ENCODE data around the gene IGF2R.

Gene IGF2R

DNA sequence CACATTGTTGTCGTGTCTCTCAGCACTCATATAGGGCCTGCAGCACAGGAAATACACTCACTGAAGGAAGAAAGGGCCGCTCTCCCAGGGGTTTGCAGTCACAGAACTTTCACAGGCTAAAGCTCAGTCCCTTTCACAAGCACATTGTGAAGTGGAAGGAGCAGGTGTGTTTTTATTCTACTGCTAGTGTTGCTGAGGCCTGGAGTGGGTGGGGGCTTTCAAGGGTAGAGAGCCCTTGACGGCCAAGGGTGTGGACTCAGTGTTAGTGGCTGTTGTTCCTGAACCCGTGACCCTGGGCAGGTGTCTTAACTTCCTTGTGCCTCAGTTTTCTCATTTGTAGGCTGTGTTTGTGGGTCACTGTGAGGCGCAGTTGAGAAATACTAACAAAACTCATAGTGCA lies 86.5 kb downstream of the IGF2R start:
- no peak for DNase-seq

DNA sequence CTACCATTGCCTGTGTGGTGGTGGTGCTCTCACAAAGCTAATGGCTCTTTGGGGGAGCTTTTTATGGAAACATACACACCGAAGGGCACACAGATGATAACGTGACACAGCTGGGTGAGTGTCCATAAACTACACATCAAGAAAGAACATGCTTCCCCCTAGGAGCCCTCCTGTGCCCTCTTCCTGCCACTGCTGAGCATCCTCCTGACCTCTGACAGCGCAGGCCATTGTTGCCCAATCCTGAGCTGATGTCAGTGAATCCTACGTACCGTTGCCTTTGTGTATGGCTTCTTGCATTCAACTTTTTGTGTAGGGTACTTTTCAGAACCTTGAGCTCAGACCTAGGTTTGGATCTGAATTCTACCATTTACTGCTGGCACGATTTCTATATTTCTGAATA lies 86.9 kb downstream of the IGF2R start:
- no peak for DNase-seq

DNA sequence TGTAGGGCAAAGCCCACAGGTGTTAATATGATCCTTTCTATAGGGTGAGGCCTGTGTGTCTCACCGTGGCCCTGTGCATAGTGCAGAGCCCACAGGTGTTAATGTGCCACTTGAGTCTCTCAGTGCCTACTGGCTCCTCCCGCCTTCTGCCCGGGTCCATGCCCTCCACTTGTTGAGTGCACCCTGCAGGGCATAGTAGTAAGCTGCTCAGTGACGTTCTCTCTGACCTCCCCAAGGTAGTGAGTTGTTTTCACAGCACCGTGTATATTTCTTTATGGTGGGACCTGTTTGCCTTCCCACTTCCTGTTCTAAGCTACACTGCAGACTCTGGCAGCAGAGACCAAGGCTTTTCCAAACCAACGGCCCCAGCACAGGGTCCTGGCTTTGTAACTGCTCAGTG lies 88.2 kb downstream of the IGF2R start:
- DNase-seq, result no peak

DNA sequence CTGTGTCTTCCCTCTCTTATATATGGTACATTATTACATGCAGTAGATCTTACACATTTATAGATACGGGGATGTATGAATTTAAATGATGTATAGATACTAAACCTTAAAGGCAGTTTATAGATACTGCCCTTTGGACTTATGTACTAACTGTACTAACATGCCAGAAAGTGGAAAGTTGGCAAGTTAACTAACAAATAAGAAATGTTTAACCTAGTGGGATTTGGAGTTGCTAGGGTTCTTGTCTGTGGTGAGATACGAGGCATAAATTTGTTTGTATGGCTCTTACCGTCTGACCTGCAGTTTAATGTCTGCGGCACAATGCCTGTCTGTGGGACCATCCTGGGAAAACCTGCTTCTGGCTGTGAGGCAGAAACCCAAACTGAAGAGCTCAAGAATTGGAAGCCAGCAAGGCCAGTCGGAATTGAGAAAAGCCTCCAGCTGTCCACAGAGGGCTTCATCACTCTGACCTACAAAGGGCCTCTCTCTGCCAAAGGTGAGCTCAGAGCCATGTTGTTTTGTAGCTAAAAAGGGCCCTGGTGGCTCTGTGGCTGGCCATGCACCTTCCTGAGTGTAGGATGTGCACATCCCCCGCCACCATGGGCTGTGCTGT lies 89.8 kb downstream of the IGF2R start:
- no peak for DNase-seq

DNA sequence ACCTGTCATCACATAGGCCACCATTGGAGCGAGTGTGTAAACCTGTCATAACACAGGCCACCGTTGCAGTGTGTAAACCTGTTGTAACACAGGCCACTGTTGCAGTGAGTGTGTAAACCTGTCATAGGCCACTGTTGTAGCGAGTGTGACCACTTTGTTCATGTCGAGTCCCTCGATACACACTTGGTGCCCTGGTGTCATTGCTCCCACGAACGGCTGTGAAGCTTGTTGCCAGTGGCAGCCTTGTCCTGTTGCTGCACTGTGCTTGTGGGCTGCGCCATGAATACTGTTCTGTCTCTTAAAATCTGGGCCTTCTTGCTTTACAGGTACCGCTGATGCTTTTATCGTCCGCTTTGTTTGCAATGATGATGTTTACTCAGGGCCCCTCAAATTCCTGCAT lies 91.3 kb downstream of the IGF2R start:
- DNase-seq, result no peak

DNA sequence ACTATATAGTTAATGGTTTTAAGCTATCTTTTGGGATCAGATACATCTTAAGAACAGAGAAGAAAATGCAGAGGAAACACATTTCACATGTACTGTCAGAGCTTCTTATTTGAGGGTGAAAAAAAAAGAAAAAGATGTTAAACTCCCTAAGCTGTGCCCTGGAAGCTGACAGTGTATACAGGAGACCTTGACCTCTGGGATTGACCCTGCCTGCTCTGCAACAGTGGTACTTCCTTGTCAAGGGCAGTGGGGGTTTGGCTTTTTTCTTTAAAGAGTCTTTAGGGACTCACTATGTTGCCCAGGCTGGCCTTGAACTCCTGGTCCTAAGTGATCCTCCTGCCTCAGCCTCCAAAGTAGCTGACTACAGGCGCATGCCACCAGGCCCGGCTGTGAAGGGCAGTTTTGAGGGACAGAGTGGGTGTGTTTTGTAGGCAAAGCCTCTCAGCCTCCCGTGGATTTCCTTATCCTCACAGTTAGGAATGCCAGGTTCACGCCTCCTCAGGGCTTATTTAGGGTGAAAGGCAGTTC lies 92.1 kb downstream of the IGF2R start:
- no peak for DNase-seq

DNA sequence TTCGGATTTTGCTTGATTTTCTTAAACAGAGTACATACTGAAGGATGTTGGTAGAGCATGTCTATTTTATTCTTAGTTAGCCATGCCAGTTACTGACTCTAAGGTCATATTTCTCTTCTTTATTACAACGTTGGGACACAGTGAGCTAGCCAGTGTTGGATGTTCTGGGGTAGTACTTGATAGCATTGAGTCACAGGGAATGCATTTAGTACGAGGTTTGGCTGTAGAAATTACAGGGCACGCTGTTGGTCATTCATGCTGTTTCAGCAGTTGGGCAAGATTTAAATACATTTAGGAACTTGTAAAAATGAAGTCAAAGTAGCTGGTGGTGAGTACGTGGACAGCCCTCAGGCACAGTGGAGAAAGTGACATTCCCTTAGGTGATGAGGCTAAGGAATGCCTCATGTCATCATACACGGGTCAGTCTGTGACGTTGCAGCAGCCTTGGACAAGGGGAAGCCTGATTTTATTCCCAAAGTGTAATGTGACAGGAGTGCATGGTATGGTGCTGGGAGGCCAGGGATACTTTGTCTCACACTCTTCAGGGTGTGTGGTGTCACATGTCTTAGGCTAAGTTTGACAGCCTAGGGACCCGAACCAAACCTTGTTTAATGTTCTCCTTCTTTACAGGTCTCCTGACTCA lies 95.0 kb downstream of the IGF2R start:
- no peak for DNase-seq

DNA sequence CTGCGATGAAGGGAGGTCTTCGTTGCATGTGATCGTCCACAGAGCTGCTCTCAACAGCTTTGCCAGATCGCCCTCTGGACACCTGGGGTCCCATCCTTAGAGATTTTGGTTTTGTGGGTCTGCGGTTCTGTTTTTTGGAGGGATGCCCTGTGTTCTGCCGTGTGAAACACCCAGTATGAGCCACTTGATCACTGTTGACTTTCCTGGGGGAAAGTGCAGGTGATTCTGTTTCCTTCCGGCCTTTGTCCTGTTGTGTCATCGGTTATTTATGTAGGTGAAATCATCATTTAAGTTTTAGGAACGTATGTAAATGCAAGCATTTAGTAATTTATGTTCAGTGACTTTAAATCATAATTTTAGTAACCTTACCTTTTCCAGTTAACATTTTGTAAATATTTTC lies 96.3 kb downstream of the IGF2R start:
- DNase-seq, result no peak

DNA sequence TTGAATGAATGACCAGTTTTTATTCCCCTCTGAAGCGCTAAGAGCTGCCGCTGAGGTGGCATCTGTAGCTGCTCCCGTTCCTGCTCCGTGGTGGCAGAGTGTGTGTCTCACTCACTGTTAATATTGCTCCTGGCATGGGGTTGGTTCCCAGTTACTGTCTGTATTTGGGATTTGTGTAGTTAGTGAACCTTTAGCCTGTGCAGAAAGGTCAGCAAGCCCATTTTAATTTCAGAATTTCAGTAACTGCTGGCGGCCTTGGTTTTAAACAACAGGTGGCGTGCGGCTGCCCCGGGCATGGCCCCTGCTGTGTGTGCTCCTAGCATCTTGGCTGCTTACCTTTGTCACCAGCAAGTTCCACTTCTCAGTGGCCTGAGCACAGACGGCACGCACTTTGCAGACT lies 98.7 kb downstream of the IGF2R start:
- no peak for DNase-seq

DNA sequence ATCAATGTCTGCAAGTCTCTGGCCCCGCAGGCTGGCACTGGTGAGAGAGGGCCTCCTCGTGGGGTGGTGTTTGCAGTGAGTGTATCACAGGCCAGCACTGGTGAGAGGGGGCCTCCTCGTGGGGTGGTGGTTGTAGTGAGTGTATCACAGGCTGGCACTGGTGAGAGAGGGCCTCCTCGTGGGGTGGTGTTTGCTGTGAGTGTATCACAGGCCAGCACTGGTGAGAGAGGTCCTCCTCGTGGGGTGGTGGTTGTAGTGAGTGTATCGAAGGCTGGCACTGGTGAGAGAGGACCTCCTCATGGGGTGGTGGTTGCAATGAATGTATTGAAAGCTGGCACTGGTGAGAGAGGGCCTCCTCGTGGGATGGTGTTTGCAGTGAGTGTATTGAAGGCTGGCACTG lies 99.5 kb downstream of the IGF2R start:
- no peak for DNase-seq

DNA sequence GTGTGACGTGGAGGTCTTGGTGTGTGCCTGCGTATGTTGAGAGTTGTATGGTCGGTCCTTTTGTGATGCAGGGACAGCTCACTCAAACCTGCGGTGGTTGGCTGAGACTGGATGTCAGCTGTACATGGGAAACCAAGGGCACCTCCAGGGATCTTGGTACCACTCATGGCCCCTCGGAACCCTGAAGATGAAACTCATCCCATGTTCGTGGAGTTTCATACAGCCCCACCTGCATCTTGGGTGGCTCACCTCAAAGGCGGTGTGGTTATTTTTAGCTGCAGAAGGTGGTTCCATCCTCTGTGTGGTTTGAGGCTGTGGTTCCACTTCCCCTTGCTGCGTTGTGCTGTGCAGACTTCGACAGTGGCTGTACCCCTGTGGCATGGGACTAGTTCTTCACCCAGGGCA lies 100.2 kb downstream of the IGF2R start:
- no peak for DNase-seq

DNA sequence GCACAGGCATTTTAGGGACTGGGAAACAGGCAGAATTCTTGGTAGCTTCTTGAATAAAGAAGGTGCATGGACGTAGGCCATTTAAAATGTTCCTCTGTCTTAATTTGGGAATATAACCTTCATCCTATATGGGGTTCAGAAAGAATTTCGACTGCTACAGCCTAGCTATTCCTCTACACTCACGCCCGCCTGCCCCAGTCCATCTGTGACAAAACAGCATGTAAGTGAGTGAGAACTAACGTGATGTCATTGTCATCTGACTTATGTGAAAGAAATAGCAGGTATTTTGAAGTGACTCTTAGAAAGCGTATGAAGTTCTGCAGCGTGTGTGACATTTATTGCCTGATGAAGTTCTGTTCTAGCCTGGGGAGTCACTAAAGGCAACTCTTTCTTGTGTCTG lies 100.6 kb downstream of the IGF2R start:
- DNase-seq, result no peak

DNA sequence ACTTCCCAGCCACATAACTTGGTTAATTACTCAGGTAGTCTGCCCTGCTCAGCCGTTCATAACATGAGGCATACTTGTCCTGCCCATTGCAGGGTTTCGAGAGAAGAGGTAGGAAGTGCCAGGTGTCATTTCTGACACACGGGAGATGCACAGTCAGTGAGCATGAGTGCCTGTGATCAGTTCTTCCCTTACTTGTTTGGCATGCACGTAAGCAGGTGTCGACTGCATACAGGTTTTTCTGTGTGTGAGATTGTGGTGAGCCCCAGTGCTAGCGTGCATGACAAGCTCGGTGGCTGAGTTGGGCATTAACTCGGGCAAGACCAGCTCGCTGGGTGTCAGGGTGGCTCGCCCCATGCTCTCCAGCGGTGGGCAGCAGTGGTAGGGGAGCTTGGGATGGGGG lies 101.5 kb downstream of the IGF2R start:
- no peak for DNase-seq

DNA sequence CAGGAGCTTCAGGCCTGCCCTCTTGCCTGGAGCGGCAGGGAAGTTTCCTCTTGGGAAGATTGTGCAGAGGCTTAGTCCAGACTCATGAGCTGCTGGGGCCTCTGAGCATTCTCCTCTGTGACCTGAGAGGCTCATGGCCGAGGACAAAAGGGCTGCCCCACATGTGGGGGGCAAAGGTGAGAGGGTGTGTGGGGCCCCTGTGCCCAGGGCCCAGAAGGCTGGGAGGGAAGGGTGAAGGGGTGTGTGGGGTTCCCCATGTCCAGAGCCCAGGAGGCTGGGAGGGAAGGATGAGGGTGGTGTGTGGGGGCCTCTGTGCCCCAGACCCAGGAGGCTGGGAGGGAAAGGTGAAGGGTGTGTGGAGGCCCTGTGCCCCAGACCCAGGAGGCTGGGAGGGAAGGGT lies 101.9 kb downstream of the IGF2R start:
- DNase-seq, result no peak

DNA sequence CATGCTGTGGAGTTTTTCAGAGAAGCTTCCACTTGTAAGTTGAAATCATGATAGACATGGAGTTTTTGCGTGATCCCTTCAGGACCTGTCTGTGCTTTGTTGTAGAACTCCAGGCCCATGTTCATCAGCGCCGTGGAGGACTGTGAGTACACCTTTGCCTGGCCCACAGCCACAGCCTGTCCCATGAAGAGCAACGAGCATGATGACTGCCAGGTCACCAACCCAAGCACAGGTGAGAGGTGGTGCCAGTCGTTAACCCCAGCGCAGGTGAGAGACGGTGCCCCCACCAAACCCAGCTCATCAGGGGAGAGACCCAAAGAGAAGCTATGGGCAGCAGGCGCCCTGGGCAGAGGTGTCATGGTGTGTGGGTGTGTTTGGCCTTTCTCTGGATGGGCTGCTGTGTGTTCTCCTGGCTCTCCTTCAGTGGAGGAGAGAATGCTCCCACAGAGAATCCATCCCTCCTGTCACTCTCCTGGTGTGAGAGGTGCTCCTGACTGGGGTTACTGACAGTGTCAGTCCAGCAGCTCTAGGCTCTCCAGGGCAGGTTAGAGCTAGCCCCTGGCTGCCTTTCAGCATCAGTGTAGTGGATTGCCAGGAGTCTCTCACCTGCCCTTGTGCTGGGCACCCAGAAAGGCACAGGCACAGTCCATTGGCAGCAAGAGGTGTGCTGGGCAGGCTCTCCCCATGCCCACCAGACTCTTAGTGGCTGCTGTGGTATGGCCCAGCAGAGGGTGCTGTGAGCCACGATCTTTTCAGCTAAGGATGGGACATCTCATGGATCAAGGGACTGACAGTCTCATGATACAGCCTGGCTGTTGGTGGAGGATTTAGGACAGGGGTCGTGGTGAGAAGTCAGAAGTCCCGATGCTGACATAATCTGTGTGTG lies 103.2 kb downstream of the IGF2R start:
- no peak for DNase-seq

DNA sequence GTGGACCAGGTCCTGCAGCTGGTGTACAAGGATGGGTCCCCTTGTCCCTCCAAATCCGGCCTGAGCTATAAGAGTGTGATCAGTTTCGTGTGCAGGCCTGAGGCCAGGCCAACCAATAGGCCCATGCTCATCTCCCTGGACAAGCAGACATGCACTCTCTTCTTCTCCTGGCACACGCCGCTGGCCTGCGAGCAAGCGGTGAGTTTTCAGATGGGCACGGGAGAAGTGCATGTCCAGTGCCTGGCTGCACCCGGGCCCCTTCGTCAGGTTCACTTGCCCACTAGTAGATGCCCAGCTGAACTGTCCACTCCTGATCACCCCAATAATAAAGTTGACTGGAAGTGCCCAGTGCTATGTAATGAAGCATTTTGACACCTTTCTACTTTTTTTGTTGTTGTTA lies 104.4 kb downstream of the IGF2R start:
- no peak for DNase-seq

DNA sequence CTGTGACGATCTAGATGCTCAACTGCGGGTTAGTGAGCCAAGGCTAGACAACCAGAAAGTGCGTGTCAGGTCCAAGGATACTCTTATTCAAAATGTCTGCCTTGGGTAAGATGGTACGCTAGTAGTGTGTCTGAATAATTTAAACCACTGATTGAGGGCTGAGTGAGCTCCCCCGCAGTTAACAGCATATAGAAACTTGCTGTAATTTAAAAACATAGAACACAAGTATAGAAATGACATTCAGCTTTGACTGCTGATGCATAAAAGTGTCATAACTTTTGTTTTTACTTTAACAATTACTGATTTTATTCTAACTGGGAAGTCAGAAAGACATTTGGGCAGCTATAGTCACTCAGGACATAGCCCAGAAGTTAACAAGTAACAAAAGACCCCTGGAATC lies 107.1 kb downstream of the IGF2R start:
- DNase-seq, result no peak

DNA sequence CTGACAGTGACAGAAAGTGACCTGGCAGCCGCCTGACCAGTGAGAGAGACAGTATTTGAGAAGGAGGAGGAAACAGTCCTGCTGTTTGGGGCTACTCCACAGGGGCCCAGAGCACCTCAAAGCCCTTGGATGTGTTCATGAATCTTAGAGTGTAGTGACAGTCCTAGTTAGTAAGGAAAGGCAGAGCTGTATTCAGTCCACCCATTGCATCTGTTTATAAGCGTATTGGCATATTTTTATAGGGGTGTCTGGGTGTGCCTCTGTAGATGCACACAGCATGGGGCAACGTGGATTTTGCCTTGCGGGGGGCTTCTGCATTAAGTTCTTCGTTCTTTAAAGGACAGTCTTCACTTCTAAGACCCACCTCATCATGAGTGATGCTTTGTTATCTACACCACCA lies 108.1 kb downstream of the IGF2R start:
- no peak for DNase-seq

DNA sequence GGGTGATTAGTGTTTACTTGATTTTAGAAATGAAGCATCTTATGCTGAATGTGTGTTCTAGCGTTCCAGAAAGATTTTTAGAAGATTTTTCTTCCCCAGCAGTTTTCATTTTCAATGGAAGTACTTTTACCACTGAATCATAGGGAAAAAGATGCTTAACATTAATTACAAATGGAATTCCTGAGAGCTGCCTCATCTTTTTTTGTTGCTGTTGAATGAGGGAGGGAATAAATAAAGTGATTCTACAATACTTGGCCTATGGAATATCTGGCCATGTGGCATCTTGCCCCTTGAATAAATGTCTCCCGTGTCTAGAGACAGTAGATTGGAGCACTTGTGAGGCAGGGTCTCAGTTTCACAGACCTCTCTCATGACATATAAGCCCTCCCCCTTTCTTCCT lies 108.6 kb downstream of the IGF2R start:
- no peak for DNase-seq

DNA sequence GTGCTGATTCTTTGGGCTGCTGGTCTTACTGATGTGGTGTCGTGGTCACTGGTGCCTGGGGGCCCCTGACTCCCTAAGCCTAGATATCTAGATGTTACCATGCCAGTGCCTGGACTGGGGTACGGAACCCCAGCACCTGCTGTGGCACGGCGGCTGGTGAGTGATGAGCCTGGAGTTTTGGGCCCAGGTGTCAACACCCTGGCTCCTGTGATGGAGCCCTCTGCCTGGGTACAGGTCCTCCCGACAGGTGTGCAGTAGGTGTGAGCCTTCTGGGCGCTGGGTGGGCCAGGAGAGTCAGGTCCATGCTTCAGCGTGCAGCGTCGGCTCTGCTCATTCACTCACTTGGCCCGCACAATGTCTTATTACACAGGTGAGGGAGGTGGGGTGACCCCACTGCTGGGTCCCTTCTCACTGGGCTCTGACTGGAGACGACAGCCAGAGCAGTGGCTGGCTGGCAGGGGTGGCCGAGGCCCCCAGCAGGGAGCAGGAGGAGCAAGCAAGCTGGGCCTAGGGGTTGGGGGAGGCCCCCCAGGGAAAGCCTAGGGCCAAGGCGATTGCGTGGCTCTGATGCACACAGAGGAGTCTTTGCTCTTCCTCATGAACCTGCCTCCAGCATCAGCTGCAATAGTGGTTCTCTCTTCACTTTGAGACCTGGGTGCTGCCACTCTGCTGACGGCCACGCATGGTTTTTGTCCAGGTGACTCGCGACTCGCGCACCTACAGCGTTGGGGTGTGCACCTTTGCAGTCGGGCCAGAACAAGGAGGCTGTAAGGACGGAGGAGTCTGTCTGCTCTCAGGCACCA lies 110.2 kb downstream of the IGF2R start:
- no peak for DNase-seq

DNA sequence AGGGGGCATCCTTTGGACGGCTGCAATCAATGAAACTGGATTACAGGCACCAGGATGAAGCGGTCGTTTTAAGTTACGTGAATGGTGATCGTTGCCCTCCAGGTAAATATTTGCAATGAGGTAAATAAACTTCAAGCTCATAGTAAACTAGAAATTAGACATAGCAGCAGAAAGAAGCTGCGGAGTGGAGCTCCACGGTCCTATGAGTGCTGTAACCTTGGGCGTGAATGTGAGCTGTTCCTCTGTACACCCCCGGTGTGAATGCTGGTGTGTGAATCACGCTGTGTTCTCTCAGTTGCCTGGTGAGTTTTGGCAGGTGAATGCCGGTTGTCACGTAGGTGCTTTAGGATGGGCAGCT lies 110.8 kb downstream of the IGF2R start:
- no peak for DNase-seq

DNA sequence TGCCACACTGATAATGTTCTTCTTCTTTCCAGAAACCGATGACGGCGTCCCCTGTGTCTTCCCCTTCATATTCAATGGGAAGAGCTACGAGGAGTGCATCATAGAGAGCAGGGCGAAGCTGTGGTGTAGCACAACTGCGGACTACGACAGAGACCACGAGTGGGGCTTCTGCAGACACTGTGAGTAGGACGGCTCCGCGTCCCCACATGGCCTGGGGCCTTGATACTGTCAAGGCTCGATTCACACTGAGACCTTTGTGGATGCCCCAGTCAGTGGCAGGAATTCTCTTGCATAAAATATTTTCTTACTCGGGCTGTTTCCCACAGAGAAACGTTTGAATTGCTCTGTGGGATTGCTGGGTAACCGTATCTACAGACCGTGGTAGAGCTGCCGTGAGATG lies 111.2 kb downstream of the IGF2R start:
- no peak for DNase-seq

DNA sequence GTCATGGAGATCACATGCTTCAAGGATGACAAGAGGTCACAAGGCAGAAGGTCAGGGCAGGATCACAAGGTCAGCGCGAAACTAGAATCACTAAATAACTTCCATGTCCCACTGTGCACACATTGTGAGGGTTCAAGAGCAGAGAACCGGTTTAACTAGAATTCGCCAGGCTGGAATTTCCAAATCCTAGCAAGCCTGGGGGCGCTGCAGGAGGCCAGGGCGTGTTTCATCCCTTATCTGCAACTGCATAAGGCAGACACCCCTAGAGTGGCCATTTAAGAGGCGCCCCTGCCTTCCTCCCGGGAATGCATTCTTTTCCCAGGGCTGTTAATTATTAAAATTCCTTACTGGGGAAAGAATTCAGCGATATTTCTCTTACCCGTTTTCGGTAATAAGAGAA lies 112.5 kb downstream of the IGF2R start:
- DNase-seq, result no peak
